HEK293 (cell line): ENCODE data around the gene NANOS3.

ENCODE experiments used
- CTCF ChIA-PET: fragments of 350-600 bp; formaldehyde crosslinking; extraction: SDS; loops from one replicate; lab custom pipeline; 2021; ENCODE audit warnings: antibody characterized with exemption; lab: Yijun Ruan, JAX
- POLR2A ChIA-PET: fragments of 300-600 bp; formaldehyde crosslinking; extraction: SDS; loops from one replicate; lab custom pipeline; 2020; ENCODE audit warnings: antibody characterized with exemption, inconsistent platforms; lab: Yijun Ruan, JAX
- H3K27ac ChIP-seq: fragments of 200-500 bp; sonication (Bioruptor generic); 2 replicates; pipeline ENCODE4 v1.5.1; 2014; ENCODE audit warnings: low read depth, low read length, control low read depth, inconsistent platforms; ENCODE audit errors: extremely low read depth
- H3K36me3 ChIP-seq, 2 experiments: fragments of 200-500 bp in 1 of 2; sonication (Bioruptor generic) in 1 of 2; 1 replicate in 1 of 2; 2 replicates in 1 of 2; pipeline ENCODE4 v1.5.1; 2014 to 2017; ENCODE audit warnings: inconsistent platforms in 2 of 2, low read length in 2 of 2; ENCODE audit not compliant: control insufficient read depth in 2 of 2, insufficient read depth in 1 of 2
- H3K4me1 ChIP-seq: fragments of 200-500 bp; sonication (Bioruptor generic); 2 replicates; pipeline ENCODE4 v1.5.1; 2014; ENCODE audit warnings: mild to moderate bottlenecking, low read length, inconsistent platforms; ENCODE audit not compliant: control insufficient read depth, insufficient read depth
- H3K4me3 ChIP-seq: 2 replicates; pipeline ENCODE4 v1.5.1; 2011; ENCODE audit warnings: low read depth, mild to moderate bottlenecking, control low read depth, low read length, moderate library complexity
- H3K9me3 ChIP-seq: fragments of 200-500 bp; sonication (Bioruptor generic); 2 replicates; pipeline ENCODE4 v1.5.1; 2014; ENCODE audit warnings: low read depth, low read length, inconsistent platforms; ENCODE audit not compliant: control insufficient read depth, insufficient read depth
- KLF16 ChIP-seq: fragments of 450-650 bp; formaldehyde crosslinking; IDR thresholded peaks from 2 replicates; pipeline ENCODE4 v1.5.1; 2017; ENCODE audit warnings: missing biosample characterization, missing genetic modification characterization
- KLF8 ChIP-seq: fragments of 450-650 bp; formaldehyde crosslinking; IDR thresholded peaks from 2 replicates; pipeline ENCODE4 v1.5.1; 2016; ENCODE audit warnings: missing biosample characterization, missing genetic modification characterization
- KLF9 ChIP-seq: fragments of 450-650 bp; formaldehyde crosslinking; IDR thresholded peaks from 2 replicates; pipeline ENCODE4 v1.5.1; 2016; ENCODE audit warnings: missing biosample characterization, missing genetic modification characterization, low read depth
- YY2 ChIP-seq: fragments of 450-650 bp; formaldehyde crosslinking; IDR thresholded peaks from 2 replicates; pipeline ENCODE4 v1.5.1; 2016; ENCODE audit warnings: missing biosample characterization, missing genetic modification characterization
- ZBTB20 ChIP-seq: fragments of 450-650 bp; formaldehyde crosslinking; IDR thresholded peaks from 2 replicates; pipeline ENCODE4 v1.5.1; 2016; ENCODE audit warnings: missing biosample characterization, missing genetic modification characterization
- ZBTB48 ChIP-seq: fragments of 450-650 bp; formaldehyde crosslinking; IDR thresholded peaks from 2 replicates; pipeline ENCODE4 v1.5.1; 2016; ENCODE audit warnings: missing biosample characterization, missing genetic modification characterization
- ZBTB7A ChIP-seq: fragments of 450-650 bp; formaldehyde crosslinking; IDR thresholded peaks from 2 replicates; pipeline ENCODE4 v1.5.1; 2016; ENCODE audit warnings: low read depth, missing biosample characterization, missing genetic modification characterization
- ZFHX2 ChIP-seq: fragments of 450-650 bp; formaldehyde crosslinking; conservative IDR thresholded peaks from 2 replicates; pipeline ENCODE4 v1.5.1; 2016; ENCODE audit warnings: missing biosample characterization, missing genetic modification characterization
- ZNF10 ChIP-seq: fragments of 450-650 bp; formaldehyde crosslinking; IDR thresholded peaks from 2 replicates; pipeline ENCODE4 v1.5.1; 2017; ENCODE audit warnings: missing biosample characterization, missing genetic modification characterization
- ZNF132 ChIP-seq: fragments of 450-650 bp; formaldehyde crosslinking; IDR thresholded peaks from 2 replicates; pipeline ENCODE4 v1.5.1; 2017; ENCODE audit warnings: missing biosample characterization, missing genetic modification characterization, borderline replicate concordance
- ZNF138 ChIP-seq: fragments of 450-650 bp; formaldehyde crosslinking; IDR thresholded peaks from 2 replicates; pipeline ENCODE4 v1.5.1; 2016; ENCODE audit warnings: missing biosample characterization, missing genetic modification characterization, borderline replicate concordance
- ZNF174 ChIP-seq: fragments of 450-650 bp; formaldehyde crosslinking; IDR thresholded peaks from 2 replicates; pipeline ENCODE4 v1.5.0; 2017; ENCODE audit warnings: missing biosample characterization, mild to moderate bottlenecking, missing genetic modification characterization
- ZNF24 ChIP-seq: fragments of 450-650 bp; formaldehyde crosslinking; IDR thresholded peaks from 2 replicates; pipeline ENCODE4 v1.5.1; 2016; ENCODE audit warnings: missing biosample characterization, missing genetic modification characterization
- ZNF266 ChIP-seq: fragments of 450-650 bp; formaldehyde crosslinking; IDR thresholded peaks from 2 replicates; pipeline ENCODE4 v1.5.1; 2016; ENCODE audit warnings: missing biosample characterization, missing genetic modification characterization, low read depth
- ZNF48 ChIP-seq: fragments of 450-650 bp; formaldehyde crosslinking; IDR thresholded peaks from 2 replicates; pipeline ENCODE4 v1.5.1; 2016; ENCODE audit warnings: missing biosample characterization, missing genetic modification characterization
- ZNF600 ChIP-seq: fragments of 450-650 bp; formaldehyde crosslinking; IDR thresholded peaks from 2 replicates; pipeline ENCODE4 v1.5.1; 2016; ENCODE audit warnings: missing biosample characterization, missing genetic modification characterization
- ZNF610 ChIP-seq: fragments of 450-650 bp; formaldehyde crosslinking; IDR thresholded peaks from 2 replicates; pipeline ENCODE4 v1.5.1; 2016; ENCODE audit warnings: missing biosample characterization, missing genetic modification characterization, borderline replicate concordance
- ZNF747 ChIP-seq: fragments of 450-650 bp; formaldehyde crosslinking; IDR thresholded peaks from 2 replicates; pipeline ENCODE4 v1.5.1; 2016; ENCODE audit warnings: missing biosample characterization, missing genetic modification characterization
- ZNF776 ChIP-seq: fragments of 450-650 bp; formaldehyde crosslinking; IDR thresholded peaks from 2 replicates; pipeline ENCODE4 v1.5.0; 2017; ENCODE audit warnings: missing biosample characterization, missing genetic modification characterization, borderline replicate concordance
- TF ChIP-seq, protein P1 (sequence below): fragments of 450-650 bp; formaldehyde crosslinking; IDR thresholded peaks from 2 replicates; pipeline ENCODE4 v1.5.1; 2016; ENCODE audit warnings: missing biosample characterization, missing genetic modification characterization
- TF ChIP-seq, protein P2 (sequence below): fragments of 450-650 bp; formaldehyde crosslinking; conservative IDR thresholded peaks from 2 replicates; pipeline ENCODE4 v1.5.1; 2016; ENCODE audit warnings: low read depth, missing biosample characterization, missing genetic modification characterization
- TF ChIP-seq, protein P3 (sequence below): fragments of 450-650 bp; formaldehyde crosslinking; IDR thresholded peaks from 2 replicates; pipeline ENCODE4 v1.5.1; 2016; ENCODE audit warnings: missing biosample characterization, missing genetic modification characterization, borderline replicate concordance
- TF ChIP-seq, protein P4 (sequence below): fragments of 450-650 bp; formaldehyde crosslinking; IDR thresholded peaks from 2 replicates; pipeline ENCODE4 v1.5.1; 2017; ENCODE audit warnings: missing biosample characterization, missing genetic modification characterization
- TF ChIP-seq, protein P5 (sequence below): fragments of 450-650 bp; formaldehyde crosslinking; IDR thresholded peaks from 2 replicates; pipeline ENCODE4 v1.5.1; 2017; ENCODE audit warnings: missing biosample characterization, missing genetic modification characterization

The NANOS3 gene

DNA sequence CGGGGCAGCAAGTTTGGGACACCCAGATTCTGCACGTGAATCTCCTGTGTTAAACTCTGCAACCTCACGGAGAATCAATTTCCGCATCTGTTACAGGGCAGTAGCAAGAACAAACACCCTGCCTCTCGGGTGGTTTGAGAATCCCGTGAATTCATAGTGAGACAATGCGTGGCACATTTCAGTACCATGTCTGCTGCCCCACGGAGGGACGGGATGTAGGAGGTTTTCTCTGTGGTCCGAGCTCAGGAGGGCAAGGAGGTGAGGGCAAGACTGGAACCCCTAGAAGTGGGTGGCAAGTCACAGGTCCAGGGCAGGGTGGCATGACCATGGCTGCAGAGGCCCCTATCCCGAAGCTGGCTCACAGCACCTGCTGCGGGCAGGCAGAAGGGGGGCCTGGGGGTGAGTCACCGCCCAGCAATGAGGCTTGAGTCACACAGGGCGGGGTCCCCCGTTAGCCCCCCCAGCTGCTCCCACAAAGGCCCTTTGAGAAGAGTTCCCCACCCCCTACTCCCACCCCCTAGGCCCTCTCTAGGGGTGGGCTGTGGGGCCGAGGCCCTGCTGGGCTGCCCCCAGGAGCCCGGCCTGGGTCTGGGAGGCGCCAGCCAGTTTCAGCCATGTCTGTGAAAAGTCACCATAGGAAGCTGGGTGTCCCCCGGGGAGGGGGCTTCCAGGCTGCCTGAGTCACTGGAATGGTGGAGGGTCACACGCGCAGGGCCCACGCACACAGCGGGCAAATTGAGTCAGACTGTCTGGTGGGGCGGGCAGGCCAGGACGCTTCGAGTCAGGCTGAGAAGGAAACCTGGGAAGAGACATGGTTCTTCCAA, 25.8 kb upstream of the NANOS3 start:
- POLR2A ChIA-PET = interaction anchor here (0.6 to 3.4 kb wide), 10 partner anchors 9 to 796 kb away, joined by 3 to 21 read pairs (median 6); partner anchors contain the start of genes C19orf53, RFX1 and ZSWIM4
- Histone ChIP-seq H3K4me3 (peak overlapping the region; percentile 29), H3K4me1 (peaks cover 20% of the 10 kb centered on the region), H3K27ac (peak overlapping the region; percentile 60), H3K9me3 (no peaks in the 10 kb centered on the region), H3K36me3 (no peaks in the 10 kb centered on the region)
- CTCF ChIA-PET = interaction anchor here (0.7 to 4.8 kb wide), 6 partner anchors 9 to 436 kb away, joined by 3 to 45 read pairs (median 4); no protein-coding TSS in a partner anchor
- TF ChIP-seq ZNF610 (no peak), ZBTB48 (tag by site-specific recombination) (no peak), ZNF266 (tag by site-specific recombination) (no peak), YY2 (tag by site-specific recombination) (no peak), ZNF776 (tag by site-specific recombination) (no peak), ZNF174 (tag by site-specific recombination) (no peak), KLF9 (tag by site-specific recombination) (peak; percentile 35; the same call in 1 of the 2 replicates), ZBTB7A (tag by site-specific recombination) (0 out of 2 replicates have a peak, but pooled peaks have one; percentile 21), ZFHX2 (tag by site-specific recombination) (peak; percentile 55), ZNF138 (no peak), ZBTB20 (tag by site-specific recombination) (peak; percentile 44; the same call in 1 of the 2 replicates), KLF16 (no peak), ZNF747 (tag by site-specific recombination) (no peak), KLF8 (peak; percentile 64), ZNF10 (peak; percentile 86), ZNF132 (no peak), ZNF24 (no peak), ZNF600 (peak; percentile 62), ZNF48 (no peak)
- TF ChIP-seq, protein P1, sequence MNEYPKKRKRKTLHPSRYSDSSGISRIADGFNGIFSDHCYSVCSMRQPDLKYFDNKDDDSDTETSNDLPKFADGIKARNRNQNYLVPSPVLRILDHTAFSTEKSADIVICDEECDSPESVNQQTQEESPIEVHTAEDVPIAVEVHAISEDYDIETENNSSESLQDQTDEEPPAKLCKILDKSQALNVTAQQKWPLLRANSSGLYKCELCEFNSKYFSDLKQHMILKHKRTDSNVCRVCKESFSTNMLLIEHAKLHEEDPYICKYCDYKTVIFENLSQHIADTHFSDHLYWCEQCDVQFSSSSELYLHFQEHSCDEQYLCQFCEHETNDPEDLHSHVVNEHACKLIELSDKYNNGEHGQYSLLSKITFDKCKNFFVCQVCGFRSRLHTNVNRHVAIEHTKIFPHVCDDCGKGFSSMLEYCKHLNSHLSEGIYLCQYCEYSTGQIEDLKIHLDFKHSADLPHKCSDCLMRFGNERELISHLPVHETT = peak; percentile 43; the same call in 1 of the 2 replicates
- TF ChIP-seq, protein P2, sequence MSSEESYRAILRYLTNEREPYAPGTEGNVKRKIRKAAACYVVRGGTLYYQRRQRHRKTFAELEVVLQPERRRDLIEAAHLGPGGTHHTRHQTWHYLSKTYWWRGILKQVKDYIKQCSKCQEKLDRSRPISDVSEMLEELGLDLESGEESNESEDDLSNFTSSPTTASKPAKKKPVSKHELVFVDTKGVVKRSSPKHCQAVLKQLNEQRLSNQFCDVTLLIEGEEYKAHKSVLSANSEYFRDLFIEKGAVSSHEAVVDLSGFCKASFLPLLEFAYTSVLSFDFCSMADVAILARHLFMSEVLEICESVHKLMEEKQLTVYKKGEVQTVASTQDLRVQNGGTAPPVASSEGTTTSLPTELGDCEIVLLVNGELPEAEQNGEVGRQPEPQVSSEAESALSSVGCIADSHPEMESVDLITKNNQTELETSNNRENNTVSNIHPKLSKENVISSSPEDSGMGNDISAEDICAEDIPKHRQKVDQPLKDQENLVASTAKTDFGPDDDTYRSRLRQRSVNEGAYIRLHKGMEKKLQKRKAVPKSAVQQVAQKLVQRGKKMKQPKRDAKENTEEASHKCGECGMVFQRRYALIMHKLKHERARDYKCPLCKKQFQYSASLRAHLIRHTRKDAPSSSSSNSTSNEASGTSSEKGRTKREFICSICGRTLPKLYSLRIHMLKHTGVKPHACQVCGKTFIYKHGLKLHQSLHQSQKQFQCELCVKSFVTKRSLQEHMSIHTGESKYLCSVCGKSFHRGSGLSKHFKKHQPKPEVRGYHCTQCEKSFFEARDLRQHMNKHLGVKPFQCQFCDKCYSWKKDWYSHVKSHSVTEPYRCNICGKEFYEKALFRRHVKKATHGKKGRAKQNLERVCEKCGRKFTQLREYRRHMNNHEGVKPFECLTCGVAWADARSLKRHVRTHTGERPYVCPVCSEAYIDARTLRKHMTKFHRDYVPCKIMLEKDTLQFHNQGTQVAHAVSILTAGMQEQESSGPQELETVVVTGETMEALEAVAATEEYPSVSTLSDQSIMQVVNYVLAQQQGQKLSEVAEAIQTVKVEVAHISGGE (tag by site-specific recombination) = no peak
- TF ChIP-seq, protein P3, sequence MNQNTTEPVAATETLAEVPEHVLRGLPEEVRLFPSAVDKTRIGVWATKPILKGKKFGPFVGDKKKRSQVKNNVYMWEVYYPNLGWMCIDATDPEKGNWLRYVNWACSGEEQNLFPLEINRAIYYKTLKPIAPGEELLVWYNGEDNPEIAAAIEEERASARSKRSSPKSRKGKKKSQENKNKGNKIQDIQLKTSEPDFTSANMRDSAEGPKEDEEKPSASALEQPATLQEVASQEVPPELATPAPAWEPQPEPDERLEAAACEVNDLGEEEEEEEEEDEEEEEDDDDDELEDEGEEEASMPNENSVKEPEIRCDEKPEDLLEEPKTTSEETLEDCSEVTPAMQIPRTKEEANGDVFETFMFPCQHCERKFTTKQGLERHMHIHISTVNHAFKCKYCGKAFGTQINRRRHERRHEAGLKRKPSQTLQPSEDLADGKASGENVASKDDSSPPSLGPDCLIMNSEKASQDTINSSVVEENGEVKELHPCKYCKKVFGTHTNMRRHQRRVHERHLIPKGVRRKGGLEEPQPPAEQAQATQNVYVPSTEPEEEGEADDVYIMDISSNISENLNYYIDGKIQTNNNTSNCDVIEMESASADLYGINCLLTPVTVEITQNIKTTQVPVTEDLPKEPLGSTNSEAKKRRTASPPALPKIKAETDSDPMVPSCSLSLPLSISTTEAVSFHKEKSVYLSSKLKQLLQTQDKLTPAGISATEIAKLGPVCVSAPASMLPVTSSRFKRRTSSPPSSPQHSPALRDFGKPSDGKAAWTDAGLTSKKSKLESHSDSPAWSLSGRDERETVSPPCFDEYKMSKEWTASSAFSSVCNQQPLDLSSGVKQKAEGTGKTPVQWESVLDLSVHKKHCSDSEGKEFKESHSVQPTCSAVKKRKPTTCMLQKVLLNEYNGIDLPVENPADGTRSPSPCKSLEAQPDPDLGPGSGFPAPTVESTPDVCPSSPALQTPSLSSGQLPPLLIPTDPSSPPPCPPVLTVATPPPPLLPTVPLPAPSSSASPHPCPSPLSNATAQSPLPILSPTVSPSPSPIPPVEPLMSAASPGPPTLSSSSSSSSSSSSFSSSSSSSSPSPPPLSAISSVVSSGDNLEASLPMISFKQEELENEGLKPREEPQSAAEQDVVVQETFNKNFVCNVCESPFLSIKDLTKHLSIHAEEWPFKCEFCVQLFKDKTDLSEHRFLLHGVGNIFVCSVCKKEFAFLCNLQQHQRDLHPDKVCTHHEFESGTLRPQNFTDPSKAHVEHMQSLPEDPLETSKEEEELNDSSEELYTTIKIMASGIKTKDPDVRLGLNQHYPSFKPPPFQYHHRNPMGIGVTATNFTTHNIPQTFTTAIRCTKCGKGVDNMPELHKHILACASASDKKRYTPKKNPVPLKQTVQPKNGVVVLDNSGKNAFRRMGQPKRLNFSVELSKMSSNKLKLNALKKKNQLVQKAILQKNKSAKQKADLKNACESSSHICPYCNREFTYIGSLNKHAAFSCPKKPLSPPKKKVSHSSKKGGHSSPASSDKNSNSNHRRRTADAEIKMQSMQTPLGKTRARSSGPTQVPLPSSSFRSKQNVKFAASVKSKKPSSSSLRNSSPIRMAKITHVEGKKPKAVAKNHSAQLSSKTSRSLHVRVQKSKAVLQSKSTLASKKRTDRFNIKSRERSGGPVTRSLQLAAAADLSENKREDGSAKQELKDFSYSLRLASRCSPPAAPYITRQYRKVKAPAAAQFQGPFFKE (tag by site-specific recombination) = no peak
- TF ChIP-seq, protein P4, sequence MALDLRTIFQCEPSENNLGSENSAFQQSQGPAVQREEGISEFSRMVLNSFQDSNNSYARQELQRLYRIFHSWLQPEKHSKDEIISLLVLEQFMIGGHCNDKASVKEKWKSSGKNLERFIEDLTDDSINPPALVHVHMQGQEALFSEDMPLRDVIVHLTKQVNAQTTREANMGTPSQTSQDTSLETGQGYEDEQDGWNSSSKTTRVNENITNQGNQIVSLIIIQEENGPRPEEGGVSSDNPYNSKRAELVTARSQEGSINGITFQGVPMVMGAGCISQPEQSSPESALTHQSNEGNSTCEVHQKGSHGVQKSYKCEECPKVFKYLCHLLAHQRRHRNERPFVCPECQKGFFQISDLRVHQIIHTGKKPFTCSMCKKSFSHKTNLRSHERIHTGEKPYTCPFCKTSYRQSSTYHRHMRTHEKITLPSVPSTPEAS (tag by site-specific recombination) = no peak
- TF ChIP-seq, protein P5, sequence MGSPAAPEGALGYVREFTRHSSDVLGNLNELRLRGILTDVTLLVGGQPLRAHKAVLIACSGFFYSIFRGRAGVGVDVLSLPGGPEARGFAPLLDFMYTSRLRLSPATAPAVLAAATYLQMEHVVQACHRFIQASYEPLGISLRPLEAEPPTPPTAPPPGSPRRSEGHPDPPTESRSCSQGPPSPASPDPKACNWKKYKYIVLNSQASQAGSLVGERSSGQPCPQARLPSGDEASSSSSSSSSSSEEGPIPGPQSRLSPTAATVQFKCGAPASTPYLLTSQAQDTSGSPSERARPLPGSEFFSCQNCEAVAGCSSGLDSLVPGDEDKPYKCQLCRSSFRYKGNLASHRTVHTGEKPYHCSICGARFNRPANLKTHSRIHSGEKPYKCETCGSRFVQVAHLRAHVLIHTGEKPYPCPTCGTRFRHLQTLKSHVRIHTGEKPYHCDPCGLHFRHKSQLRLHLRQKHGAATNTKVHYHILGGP (tag by site-specific recombination) = no peak
